Measurements from ENCODE around the gene ANKZF1.

Gene ANKZF1

DNA sequence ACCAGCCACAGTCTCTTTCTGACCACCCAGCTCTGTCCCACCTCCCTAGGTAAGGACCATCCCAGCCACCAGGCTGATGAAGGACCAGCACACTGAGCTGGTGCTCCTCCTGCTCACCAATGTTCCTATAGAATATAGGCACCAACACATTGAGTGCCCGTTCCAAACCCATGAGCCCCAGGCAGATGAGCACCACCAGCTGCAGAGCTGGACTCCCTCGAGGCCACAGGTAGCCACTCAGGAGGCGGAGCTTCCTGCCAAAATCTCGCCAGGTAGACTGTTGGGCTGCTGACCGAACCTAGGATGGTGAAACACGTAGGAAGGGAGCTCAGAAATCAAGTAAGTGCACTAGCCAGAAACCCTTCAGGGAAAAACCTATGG is 13.1 kb upstream of the ANKZF1 start:
- no peak overlapping the region for H2AFZ ChIP-seq
- no peaks in the 10 kb centered on the region for H3K27me3 ChIP-seq (ENCODE audit: control insufficient read depth, insufficient read depth, low read length)
- H3K4me3 ChIP-seq (ENCODE audit: low read depth, low read length) = no peak overlapping the region
- no peak overlapping the region for H3K4me2 ChIP-seq (ENCODE audit: low read length)
- H3K9ac ChIP-seq = no peak overlapping the region
- TF ChIP-seq, protein P1, sequence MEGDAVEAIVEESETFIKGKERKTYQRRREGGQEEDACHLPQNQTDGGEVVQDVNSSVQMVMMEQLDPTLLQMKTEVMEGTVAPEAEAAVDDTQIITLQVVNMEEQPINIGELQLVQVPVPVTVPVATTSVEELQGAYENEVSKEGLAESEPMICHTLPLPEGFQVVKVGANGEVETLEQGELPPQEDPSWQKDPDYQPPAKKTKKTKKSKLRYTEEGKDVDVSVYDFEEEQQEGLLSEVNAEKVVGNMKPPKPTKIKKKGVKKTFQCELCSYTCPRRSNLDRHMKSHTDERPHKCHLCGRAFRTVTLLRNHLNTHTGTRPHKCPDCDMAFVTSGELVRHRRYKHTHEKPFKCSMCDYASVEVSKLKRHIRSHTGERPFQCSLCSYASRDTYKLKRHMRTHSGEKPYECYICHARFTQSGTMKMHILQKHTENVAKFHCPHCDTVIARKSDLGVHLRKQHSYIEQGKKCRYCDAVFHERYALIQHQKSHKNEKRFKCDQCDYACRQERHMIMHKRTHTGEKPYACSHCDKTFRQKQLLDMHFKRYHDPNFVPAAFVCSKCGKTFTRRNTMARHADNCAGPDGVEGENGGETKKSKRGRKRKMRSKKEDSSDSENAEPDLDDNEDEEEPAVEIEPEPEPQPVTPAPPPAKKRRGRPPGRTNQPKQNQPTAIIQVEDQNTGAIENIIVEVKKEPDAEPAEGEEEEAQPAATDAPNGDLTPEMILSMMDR (IDR thresholded peaks at IDR 0.05) = no peak
- H3K79me2 ChIP-seq = no peaks in the 10 kb centered on the region
- H3K4me1 ChIP-seq = peaks cover 12% of the 10 kb centered on the region
- no peaks in the 10 kb centered on the region for H3K36me3 ChIP-seq (ENCODE audit: control insufficient read depth, insufficient read depth, low read length)
- H3K9me3 ChIP-seq (ENCODE audit: control insufficient read depth, low read length) = no peaks in the 10 kb centered on the region
- H3K27ac ChIP-seq = no peak overlapping the region

DNA sequence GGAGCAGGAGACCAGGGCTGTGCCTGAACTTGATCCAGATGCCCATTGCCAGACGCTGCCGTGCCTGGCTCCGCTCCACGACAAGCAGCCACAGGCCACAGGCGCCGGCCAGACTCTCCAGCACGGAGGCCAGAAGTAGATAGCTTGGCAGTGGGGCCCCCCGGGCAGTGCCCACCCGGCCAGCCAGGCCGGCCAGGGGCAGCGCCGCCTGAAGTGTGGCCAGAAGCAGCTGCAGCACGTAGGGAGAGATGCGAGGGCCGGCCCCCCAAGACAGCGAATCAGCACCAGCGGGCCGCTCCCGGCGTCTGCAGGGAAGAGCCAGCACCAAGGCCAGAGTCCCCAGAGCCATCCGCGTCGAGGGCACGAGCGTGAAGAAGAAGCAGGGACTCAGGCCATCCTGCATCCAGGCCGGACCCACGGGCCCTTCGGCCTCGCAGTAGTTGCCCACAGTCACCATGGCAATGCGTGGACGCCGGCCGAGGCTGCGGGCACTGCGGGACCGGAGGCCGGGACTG is 11.3 kb upstream of the ANKZF1 start:
- H3K27me3 ChIP-seq (ENCODE audit: control insufficient read depth, insufficient read depth, low read length) = no peaks in the 10 kb centered on the region
- H3K9ac ChIP-seq = peak overlapping the region; percentile 24
- TF ChIP-seq, protein P1 (IDR thresholded peaks at IDR 0.05) = no peak
- H3K36me3 ChIP-seq (ENCODE audit: control insufficient read depth, insufficient read depth, low read length) = no peaks in the 10 kb centered on the region
- H2AFZ ChIP-seq = peak overlapping the region; percentile 86
- peak overlapping the region; percentile 83 for H3K27ac ChIP-seq
- H3K4me1 ChIP-seq = peaks cover 12% of the 10 kb centered on the region
- H3K79me2 ChIP-seq = no peaks in the 10 kb centered on the region
- peak overlapping the region; percentile 91 for H3K4me2 ChIP-seq (ENCODE audit: low read length)
- peak overlapping the region; percentile 66 for H3K4me3 ChIP-seq (ENCODE audit: low read depth, low read length)
- no peaks in the 10 kb centered on the region for H3K9me3 ChIP-seq (ENCODE audit: control insufficient read depth, low read length)

DNA sequence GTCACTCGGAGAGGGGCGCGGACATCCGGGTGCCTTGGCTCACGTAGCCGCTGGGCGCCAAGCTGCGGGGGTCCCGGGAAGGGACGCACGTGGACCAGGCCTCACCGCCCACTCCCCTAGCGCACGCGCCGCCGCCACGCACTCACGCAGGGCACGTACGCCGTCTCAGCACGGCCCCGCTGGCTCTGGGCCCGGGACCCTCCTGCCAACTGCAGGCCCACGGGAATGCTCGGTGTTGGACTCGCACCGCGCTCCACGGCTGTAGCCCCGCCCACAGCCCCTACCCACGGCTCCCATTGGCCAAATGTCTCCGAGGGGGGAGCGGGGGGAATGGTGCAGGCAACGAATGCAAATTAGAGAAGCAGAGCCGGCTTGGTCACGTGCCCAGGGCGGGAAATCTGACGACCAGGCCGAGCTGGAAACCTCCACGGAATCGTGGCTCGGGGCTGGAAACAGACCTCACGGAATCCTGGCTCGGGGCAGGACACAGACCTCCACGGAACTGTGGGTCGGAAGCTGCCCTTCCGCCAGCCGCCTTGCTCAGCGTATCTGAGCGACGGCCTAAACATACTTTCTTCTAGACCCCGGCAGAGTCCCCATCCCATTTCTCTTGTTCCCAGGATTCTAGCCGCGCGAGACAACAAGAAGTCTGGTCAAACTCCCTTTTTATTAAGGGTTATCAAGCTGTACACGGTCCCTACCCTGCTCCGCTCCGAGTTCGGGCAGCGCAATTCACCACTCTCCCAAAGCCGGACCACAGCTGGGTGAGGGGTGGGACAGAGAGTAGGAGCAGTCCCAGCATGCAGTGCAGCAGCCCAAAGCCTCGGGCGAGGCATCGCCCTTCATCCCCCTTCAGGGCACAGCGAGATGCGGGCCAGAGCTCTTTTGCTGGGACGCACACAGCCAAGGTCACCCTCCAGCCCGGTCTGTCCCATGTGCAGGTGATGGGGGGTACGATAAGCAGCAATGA is 10.6 kb upstream of the ANKZF1 start, which contains the start of gene ABCB6:
Gene ABCB6 (minus strand): TSS at position 227 of the 970 bp plus-strand sequence. CDS start 285 bp downstream, outside the sequence.
- H3K4me3 ChIP-seq (ENCODE audit: low read depth, low read length) = peak within 1 kb of the TSS; percentile 66
- TF ChIP-seq, protein P1 (IDR thresholded peaks at IDR 0.05) = no peak
- H3K9me3 ChIP-seq (ENCODE audit: control insufficient read depth, low read length) = no peaks in the 10 kb centered on the region
- H3K79me2 ChIP-seq = no peaks in the 10 kb centered on the region
- H3K36me3 ChIP-seq (ENCODE audit: control insufficient read depth, insufficient read depth, low read length) = no peaks in the 10 kb centered on the region
- peaks cover 12% of the 10 kb centered on the region for H3K4me1 ChIP-seq
- H3K4me2 ChIP-seq (ENCODE audit: low read length) = peak within 1 kb of the TSS; percentile 91
- peak within 1 kb of the TSS; percentile 83 for H3K27ac ChIP-seq
- H3K27me3 ChIP-seq (ENCODE audit: control insufficient read depth, insufficient read depth, low read length) = no peaks in the 10 kb centered on the region
- peak within 1 kb of the TSS; percentile 86 for H2AFZ ChIP-seq
- peak within 1 kb of the TSS; percentile 24 for H3K9ac ChIP-seq

DNA sequence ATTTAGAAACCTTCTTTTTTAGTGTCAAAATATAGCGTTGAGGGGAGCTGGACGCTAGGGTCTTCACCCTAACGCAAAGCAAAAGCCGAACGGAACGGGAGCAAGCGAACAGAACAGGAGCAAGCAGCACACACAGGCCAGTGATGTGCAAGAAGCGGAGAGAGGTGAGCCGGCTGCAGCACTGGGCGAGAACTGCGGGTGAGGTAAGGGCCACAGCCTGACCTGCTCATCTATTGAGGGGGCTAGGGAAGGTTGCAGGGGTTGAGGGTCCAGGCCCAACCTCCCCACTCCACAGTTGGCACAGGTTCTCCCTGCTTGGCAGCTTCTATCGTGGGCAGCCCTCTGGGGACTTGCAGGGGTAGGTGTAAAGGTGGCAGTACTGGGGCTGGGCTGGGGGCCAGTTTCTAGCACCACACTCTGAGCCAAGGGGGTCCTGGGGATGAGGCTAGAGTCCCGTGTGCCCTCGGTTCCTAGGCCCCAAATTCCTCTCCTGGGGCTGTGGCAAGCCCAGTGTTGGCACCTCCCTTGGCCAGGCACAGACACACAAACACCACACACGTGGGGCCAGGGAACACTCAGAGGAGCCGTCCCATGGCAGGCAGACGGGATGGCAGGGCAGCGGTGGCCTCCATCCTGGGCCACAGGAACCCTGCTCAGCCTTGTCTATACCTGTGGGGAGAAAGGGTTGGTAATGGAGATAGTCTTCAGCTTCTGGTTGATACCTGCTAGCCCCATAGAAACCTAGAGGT is 9.6 kb upstream of the ANKZF1 start:
- Histone ChIP-seq H3K27ac (no peak overlapping the region), H3K4me1 (peaks cover 12% of the 10 kb centered on the region), H3K36me3 (ENCODE audit: control insufficient read depth, insufficient read depth, low read length) (no peaks in the 10 kb centered on the region), H3K27me3 (ENCODE audit: control insufficient read depth, insufficient read depth, low read length) (no peaks in the 10 kb centered on the region), H3K4me2 (ENCODE audit: low read length) (no peak overlapping the region), H3K4me3 (ENCODE audit: low read depth, low read length) (no peak overlapping the region), H2AFZ (no peak overlapping the region), H3K9ac (no peak overlapping the region), H3K79me2 (no peaks in the 10 kb centered on the region), H3K9me3 (ENCODE audit: control insufficient read depth, low read length) (no peaks in the 10 kb centered on the region)
- TF ChIP-seq, protein P1 (IDR thresholded peaks at IDR 0.05) = no peak

Measured in parathyroid adenoma (tissue), 2 donors.